H1 (cell line): ENCODE data around the gene ASCC3. TPM values are rescaled to one million over a fixed set of nuclear protein-coding genes. Genes with fewer than 3 reads are reported as not detected.

Experiments
- CTCF ChIA-PET: fragments of 300-600 bp; sonication (Branson Sonifier 250); formaldehyde crosslinking; loops from one replicate; lab custom pipeline; 2021; ENCODE audit not compliant: partially characterized antibody; lab: Charles Lee
- POLR2A ChIA-PET: fragments of 300-600 bp; sonication (Branson Sonifier 250); formaldehyde crosslinking; loops from one replicate; lab custom pipeline; 2021; ENCODE audit warnings: inconsistent platforms; ENCODE audit not compliant: partially characterized antibody; lab: Charles Lee
- DNase-seq, 2 experiments: peaks; one replicate each; pipeline versions ENCODE4 v3.0.0 to v3.0.0-alpha.2; 2010 to 2022; ENCODE audit warnings: low spot score in 2 of 2, low read depth in 1 of 2, mixed read lengths in 1 of 2
- FAIRE-seq: peaks from 2 replicates; lab custom pipeline; 2011; peaks lifted over from hg19 to GRCh38; lab: Jason Lieb, UNC
- H2AFZ ChIP-seq: 2 replicates; pipeline ENCODE4 v1.8.1; 2012; ENCODE audit warnings: low read length, inconsistent platforms
- H2AK5ac ChIP-seq: 2 replicates; pipeline ENCODE4 v1.6.1; 2013; ENCODE audit warnings: low read depth, low read length
- H2BK120ac ChIP-seq: replicated peaks from 2 replicates; pipeline ENCODE3; 2013; ENCODE audit warnings: low read depth, low read length, inconsistent platforms
- H2BK12ac ChIP-seq: 2 replicates; pipeline ENCODE4 v1.6.1; 2013; ENCODE audit warnings: low read depth, low read length
- H2BK15ac ChIP-seq: 2 replicates; pipeline ENCODE4 v1.6.1; 2013; ENCODE audit warnings: low read length
- H2BK20ac ChIP-seq: 2 replicates; pipeline ENCODE4 v1.6.1; 2013; ENCODE audit warnings: low read length
- H2BK5ac ChIP-seq: 2 replicates; pipeline ENCODE4 v1.6.1; 2013; ENCODE audit warnings: low read depth, low read length
- H3K14ac ChIP-seq: 2 replicates; pipeline ENCODE4 v1.6.1; 2013; ENCODE audit warnings: inconsistent platforms; ENCODE audit not compliant: insufficient read length
- H3K18ac ChIP-seq: 2 replicates; pipeline ENCODE4 v1.6.1; 2013; ENCODE audit warnings: low read length; ENCODE audit errors: extremely low read depth
- H3K23ac ChIP-seq: 2 replicates; pipeline ENCODE4 v1.6.1; 2013; ENCODE audit warnings: inconsistent platforms; ENCODE audit not compliant: insufficient read length
- H3K23me2 ChIP-seq: 2 replicates; pipeline ENCODE4 v1.6.1; 2013; ENCODE audit warnings: low read depth, low read length
- H3K27ac ChIP-seq: 2 replicates; pipeline ENCODE4 v1.6.1; 2011; ENCODE audit warnings: low read depth, low read length, inconsistent platforms
- H3K27me3 ChIP-seq, 4 experiments: replicated peaks in 1 of 4; 1 replicate in 1 of 4; 2 replicates in 3 of 4; pipeline versions ENCODE4 v1.6.1 to v1.8.1; 2011 to 2013; ENCODE audit warnings: low read length in 3 of 4, mild to moderate bottlenecking in 3 of 4, inconsistent platforms in 2 of 4, mixed read lengths in 2 of 4, moderate library complexity in 1 of 4; ENCODE audit not compliant: control insufficient read depth in 3 of 4, insufficient read depth in 3 of 4; ENCODE audit errors: extremely low read depth in 1 of 4
- H3K36me3 ChIP-seq, 4 experiments: 2 replicates each; pipeline versions ENCODE4 v1.6.1 to v1.8.1; 2011 to 2013; ENCODE audit warnings: mild to moderate bottlenecking in 4 of 4, low read length in 3 of 4, moderate library complexity in 2 of 4, control low read depth in 1 of 4, inconsistent platforms in 1 of 4; ENCODE audit not compliant: insufficient read depth in 4 of 4, control insufficient read depth in 2 of 4
- H3K4ac ChIP-seq: replicated peaks from 2 replicates; pipeline ENCODE3; 2013; ENCODE audit warnings: low read length, low read depth, mixed read lengths, inconsistent platforms; ENCODE audit not compliant: insufficient read length
- H3K4me1 ChIP-seq, 4 experiments: replicated peaks in 1 of 4; 1 replicate in 1 of 4; 2 replicates in 3 of 4; pipeline versions ENCODE4 v1.6.1 to v1.8.1; 2011 to 2013; ENCODE audit warnings: low read length in 3 of 4, inconsistent platforms in 2 of 4, mixed read lengths in 1 of 4; ENCODE audit not compliant: insufficient read depth in 4 of 4, control insufficient read depth in 3 of 4
- H3K4me2 ChIP-seq, 2 experiments: 2 replicates each; pipeline versions ENCODE4 v1.6.1 to v1.8.1; 2011 to 2013; ENCODE audit warnings: low read depth in 2 of 2, low read length in 2 of 2, control low read depth in 1 of 2, inconsistent platforms in 1 of 2, mild to moderate bottlenecking in 1 of 2; ENCODE audit not compliant: insufficient read depth in 1 of 2
- H3K4me3 ChIP-seq, 4 experiments: fragments of 200-600, 300-600 bp in 1 of 4; sonication (generic), shearing (Covaris generic), sonication (Bioruptor Twin) in 1 of 4; 2 replicates each; pipeline versions ENCODE4 v1.5.1 to v1.8.1; 2011 to 2016; ENCODE audit warnings: low read length in 4 of 4, low read depth in 3 of 4, control low read depth in 2 of 4, inconsistent platforms in 2 of 4, mild to moderate bottlenecking in 2 of 4, mixed read lengths in 1 of 4, moderate library complexity in 1 of 4; ENCODE audit not compliant: insufficient read depth in 2 of 4; ENCODE audit errors: extremely low read depth in 1 of 4
- H3K56ac ChIP-seq: replicated peaks from 2 replicates; pipeline ENCODE3; 2013; ENCODE audit warnings: low read depth, mild to moderate bottlenecking, mixed read lengths, low read length, inconsistent platforms; ENCODE audit not compliant: insufficient read length
- H3K79me1 ChIP-seq: 2 replicates; pipeline ENCODE4 v1.6.1; 2013; ENCODE audit warnings: low read depth, low read length, control low read depth
- H3K79me2 ChIP-seq, 2 experiments: 2 replicates each; pipeline versions ENCODE4 v1.6.1 to v1.8.1; 2012 to 2013; ENCODE audit warnings: low read length in 2 of 2, mild to moderate bottlenecking in 2 of 2, inconsistent platforms in 1 of 2; ENCODE audit not compliant: insufficient read depth in 2 of 2, control insufficient read depth in 1 of 2
- H3K9ac ChIP-seq, 4 experiments: replicated peaks in 1 of 4; 1 replicate in 1 of 4; 2 replicates in 3 of 4; pipeline versions ENCODE4 v1.6.1 to v1.8.1; 2011 to 2013; ENCODE audit warnings: low read depth in 3 of 4, low read length in 3 of 4, control low read depth in 2 of 4, mild to moderate bottlenecking in 2 of 4, moderate library complexity in 2 of 4, inconsistent platforms in 1 of 4; ENCODE audit errors: extremely low read depth in 1 of 4
- H3K9me3 ChIP-seq, 2 experiments: 2 replicates each; pipeline versions ENCODE4 v1.6.1 to v1.8.1; 2012 to 2013; ENCODE audit warnings: mild to moderate bottlenecking in 2 of 2, moderate library complexity in 2 of 2, control low read depth in 1 of 2, inconsistent platforms in 1 of 2, low read depth in 1 of 2, low read length in 1 of 2, mixed read lengths in 1 of 2; ENCODE audit not compliant: insufficient read depth in 2 of 2
- H4K20me1 ChIP-seq, 2 experiments: replicated peaks in 1 of 2; 2 replicates each; pipeline versions ENCODE3 to v1.8.1; 2011 to 2013; ENCODE audit warnings: inconsistent platforms in 2 of 2, low read length in 2 of 2, mild to moderate bottlenecking in 1 of 2; ENCODE audit not compliant: insufficient read depth in 2 of 2, control insufficient read depth in 1 of 2
- H4K5ac ChIP-seq: 2 replicates; pipeline ENCODE4 v1.6.1; 2013; ENCODE audit warnings: low read length, low read depth, mixed read lengths, inconsistent platforms; ENCODE audit not compliant: insufficient read length
- H4K8ac ChIP-seq: 2 replicates; pipeline ENCODE4 v1.8.0; 2013; ENCODE audit warnings: mild to moderate bottlenecking, moderate library complexity, low read length, inconsistent platforms; ENCODE audit not compliant: insufficient read depth; ENCODE audit errors: extremely low read depth
- H4K91ac ChIP-seq: replicated peaks from 2 replicates; pipeline ENCODE3; 2013; ENCODE audit warnings: low read length, mixed read lengths, inconsistent platforms; ENCODE audit not compliant: insufficient read length
- CBX8 ChIP-seq: fragments of 300-800, 300-1000 bp; sonication (generic); IDR thresholded peaks from 2 replicates; pipeline ENCODE4 v1.7.1; 2016; ENCODE audit warnings: low read depth, low read length, borderline replicate concordance
- CTCF ChIP-seq, 3 experiments: IDR thresholded peaks; 1 replicate in 2 of 3; 2 replicates in 1 of 3; pipeline versions ENCODE4 v1.5.1 to v1.6.1; 2011; ENCODE audit warnings: low read length in 3 of 3, mild to moderate bottlenecking in 3 of 3, inconsistent platforms in 2 of 3, low read depth in 1 of 3, moderate library complexity in 1 of 3; ENCODE audit not compliant: insufficient read depth in 1 of 3; ENCODE audit errors: control extremely low read depth in 1 of 3
- EP300 ChIP-seq, 2 experiments: IDR thresholded peaks; 1 replicate in 1 of 2; 2 replicates in 1 of 2; pipeline ENCODE4 v1.6.1; 2011 to 2012; ENCODE audit warnings: low read depth in 2 of 2, low read length in 2 of 2, mild to moderate bottlenecking in 2 of 2, borderline replicate concordance in 1 of 2, inconsistent platforms in 1 of 2, moderate library complexity in 1 of 2
- GTF2F1 ChIP-seq: IDR thresholded peaks from 2 replicates; pipeline ENCODE4 v1.6.1; 2012; ENCODE audit warnings: low read depth, low read length, improper control_type of control experiment, borderline replicate concordance
- JUND ChIP-seq: IDR thresholded peaks from 2 replicates; pipeline ENCODE4 v1.6.1; 2011; ENCODE audit warnings: mild to moderate bottlenecking, improper control_type of control experiment, low read length
- MAX ChIP-seq: IDR thresholded peaks from 2 replicates; pipeline ENCODE4 v1.6.1; 2012; ENCODE audit warnings: inconsistent platforms
- NRF1 ChIP-seq: IDR thresholded peaks from 2 replicates; pipeline ENCODE4 v1.6.1; 2011; ENCODE audit warnings: mild to moderate bottlenecking, low read depth, low read length, improper control_type of control experiment
- POLR2A ChIP-seq, 2 experiments: IDR thresholded peaks; 1 replicate in 1 of 2; 2 replicates in 1 of 2; pipeline ENCODE4 v1.6.1; 2011; ENCODE audit warnings: low read depth in 2 of 2, low read length in 2 of 2, mild to moderate bottlenecking in 2 of 2; ENCODE audit errors: control extremely low read depth in 1 of 2
- RFX5 ChIP-seq: IDR thresholded peaks from 2 replicates; pipeline ENCODE4 v1.6.1; 2011; ENCODE audit warnings: low read depth, low read length, improper control_type of control experiment, borderline replicate concordance
- SUZ12 ChIP-seq: fragments of 200-600 bp; sonication (generic); IDR thresholded peaks from 2 replicates; pipeline ENCODE4 v1.6.1; 2012; ENCODE audit warnings: mild to moderate bottlenecking, inconsistent platforms, low read length, moderate library complexity, mixed read lengths
- TAF1 ChIP-seq: IDR thresholded peaks from 2 replicates; pipeline ENCODE4 v1.6.1; 2011; ENCODE audit warnings: mild to moderate bottlenecking, low read depth, low read length
- TCF12 ChIP-seq: IDR thresholded peaks from 2 replicates; pipeline ENCODE4 v1.6.1; 2011; ENCODE audit warnings: low read depth, mild to moderate bottlenecking, low read length
- WGBS, 2 experiments: shearing (Covaris generic) in 1 of 2; methylation state at CpG; one replicate each; pipeline versions ENCODE4 v1.1.6 to v1.1.7; 2013 to 2015; ENCODE audit warnings: low lambda C conversion rate in 2 of 2, mixed read lengths in 2 of 2, inconsistent platforms in 1 of 2, low coverage in 1 of 2, missing lambda C conversion rate in 1 of 2; ENCODE audit not compliant: insufficient replicate concordance in 2 of 2, insufficient coverage in 1 of 2, insufficient read length in 1 of 2; ENCODE audit errors: extremely low coverage in 1 of 2, missing lambda C conversion rate in 1 of 2; 5-methylcytosine and 5-hydroxymethylcytosine counted together
- polyA plus RNA-seq, 7 experiments: library from polyadenylated mRNA; depleted of rRNA in 3 of 7; stranded (reverse) in 5 of 7; unstranded in 2 of 7; fragments of >200 nt in 5 of 7; fragments of 200-250 nt in 2 of 7; gene quantifications; 1 replicate in 5 of 7; 2 replicates in 1 of 7; 4 replicates in 1 of 7; pipeline versions ENCODE4 v1.2.1 to v1.2.3, GENCODE V29; 2011 to 2013; ENCODE audit warnings: missing spikeins in 2 of 7, mixed read lengths in 2 of 7
- total RNA-seq: library from RNA; stranded (reverse); fragmentation: NEBNext Ultra II Directional; extraction: Animal tissue kit (Norgen Biotek cat#: 25700); gene quantifications from 2 replicates; pipeline ENCODE4 v1.2.1, GENCODE V29; 2021

Gene ASCC3
- total and polyA plus RNA-seq, 2 of the 8 experiments (the other 6 are each of a cell fraction or from before 2014, with no cell fraction given), result 37.5 to 77.8 TPM

GRCh38 chr6:100801036-100801435 is 80.1 kb downstream of the ASCC3 start:
- no peak overlapping the region for H2AFZ ChIP-seq
- H3K27me3 ChIP-seq, result no peaks in the 10 kb centered on the region
- CTCF ChIA-PET, result no interaction called here
- no peak overlapping the region for H3K4me3 ChIP-seq
- H3K4ac ChIP-seq, result no peak overlapping the region
- WGBS, 2 experiments, result 92% methylated on average over 1 of the region's 1 CpG; no CpG with 5 or more reads in 1 of the 2 experiments
- no peak overlapping the region for H2BK15ac ChIP-seq
- H4K20me1 ChIP-seq, result peaks cover 0 to 2% of the 10 kb centered on the region in 2 experiments
- POLR2A ChIA-PET, result no interaction called here
- no peak overlapping the region for H3K9ac ChIP-seq
- H3K79me2 ChIP-seq, result peaks cover 0 to 6% of the 10 kb centered on the region in 2 experiments; a peak in 1 of 4 replicates
- no peak overlapping the region for H3K56ac ChIP-seq
- H2BK12ac ChIP-seq, result no peak overlapping the region
- no peak overlapping the region for H2AK5ac ChIP-seq
- H2BK20ac ChIP-seq, result no peak overlapping the region
- peaks cover 0 to 8% (median 2%) of the 10 kb centered on the region in 4 experiments; a peak in 3 of 8 replicates for H3K36me3 ChIP-seq
- H4K5ac ChIP-seq, result no peak overlapping the region
- no peaks in the 10 kb centered on the region for H3K4me1 ChIP-seq
- no peak overlapping the region for H2BK5ac ChIP-seq
- H3K14ac ChIP-seq, result no peak overlapping the region
- H3K18ac ChIP-seq, result no peak overlapping the region
- H4K8ac ChIP-seq, result no peak overlapping the region
- FAIRE-seq (no peak), DNase-seq (no peak)
- no peak overlapping the region for H4K91ac ChIP-seq
- no peak overlapping the region for H3K4me2 ChIP-seq
- H2BK120ac ChIP-seq, result no peak overlapping the region
- no peak overlapping the region for H3K23ac ChIP-seq
- no peaks in the 10 kb centered on the region for H3K23me2 ChIP-seq
- H3K79me1 ChIP-seq, result no peaks in the 10 kb centered on the region
- H3K9me3 ChIP-seq, result no peaks in the 10 kb centered on the region
- no peak overlapping the region for H3K27ac ChIP-seq
- TF ChIP-seq SUZ12 (no peak), MAX (no peak), RFX5 (no peak), CBX8 (no peak), JUND (no peak), EP300 (IDR thresholded peaks at IDR 0.05; ENCODE audit: borderline replicate concordance in 1 of 2, low read depth in 2 of 2, low read length in 2 of 2) (no peak), CTCF (IDR thresholded peaks at IDR 0.05; ENCODE audit: control extremely low read depth in 1 of 3, insufficient read depth in 1 of 3, low read depth in 1 of 3, low read length in 3 of 3) (no peak), TCF12 (no peak), NRF1 (no peak), GTF2F1 (no peak), POLR2A (IDR thresholded peaks at IDR 0.05; ENCODE audit: control extremely low read depth in 1 of 2, low read depth in 2 of 2, low read length in 2 of 2) (no peak), TAF1 (no peak)
